Glutamatergic neuron (in vitro differentiated cells): ENCODE data around the gene PBX1. TPM values are rescaled to one million over a fixed set of nuclear protein-coding genes. Genes with fewer than 3 reads are reported as not detected.

Experiments
- DNase-seq: peaks from one replicate; pipeline ENCODE4 v3.0.0; 2022
- H3K27ac Mint-ChIP-seq: one replicate; pipeline ENCODE4 v1.8.0; 2020; ENCODE audit warnings: mild to moderate bottlenecking, mixed read lengths, inconsistent platforms; ENCODE audit not compliant: unreplicated experiment
- H3K27me3 Mint-ChIP-seq: one replicate; pipeline ENCODE4 v1.8.0; 2020; ENCODE audit warnings: mild to moderate bottlenecking, moderate library complexity, mixed read lengths, inconsistent platforms; ENCODE audit not compliant: unreplicated experiment
- H3K36me3 Mint-ChIP-seq: one replicate; pipeline ENCODE4 v1.8.0; 2020; ENCODE audit warnings: mild to moderate bottlenecking, mixed read lengths, inconsistent platforms; ENCODE audit not compliant: unreplicated experiment
- H3K4me1 Mint-ChIP-seq: one replicate; pipeline ENCODE4 v1.8.0; 2020; ENCODE audit warnings: mild to moderate bottlenecking, low read depth, mixed read lengths, inconsistent platforms; ENCODE audit not compliant: unreplicated experiment
- H3K4me3 Mint-ChIP-seq: one replicate; pipeline ENCODE4 v1.8.0; 2020; ENCODE audit warnings: mild to moderate bottlenecking, mixed read lengths, inconsistent platforms; ENCODE audit not compliant: unreplicated experiment
- H3K9me3 Mint-ChIP-seq: one replicate; pipeline ENCODE4 v1.8.0; 2020; ENCODE audit warnings: mild to moderate bottlenecking, moderate library complexity, mixed read lengths, inconsistent platforms; ENCODE audit not compliant: unreplicated experiment
- CTCF ChIP-seq: fragments of 200-600 bp; sonication (generic); IDR thresholded peaks from one replicate; pipeline ENCODE4 v1.5.0; 2021; ENCODE audit not compliant: partially characterized antibody, unreplicated experiment
- total RNA-seq: library from RNA; stranded (reverse); fragmentation: NEBNext Ultra II Directional; extraction: Animal tissue kit (Norgen Biotek cat#: 25700); gene quantifications from one replicate; pipeline ENCODE4 v1.2.1, GENCODE V29; 2021; ENCODE audit not compliant: unreplicated experiment

Gene PBX1
- total RNA-seq, 1 donor from 2014 or later: 98.7 TPM

- Mint-ChIP-seq H3K36me3 (peaks cover 7% of the 10 kb centered on the region), H3K27me3 (peaks cover 4% of the 10 kb centered on the region), H3K4me3 (no peak overlapping the region), H3K4me1 (peaks cover 18% of the 10 kb centered on the region), H3K9me3 (peaks cover 3% of the 10 kb centered on the region), H3K27ac (no peak overlapping the region)
- no peak for TF ChIP-seq CTCF
- DNase-seq: no peak
These were observed 288.0 kb downstream of the PBX1 start for GRCh38 chr1:164846731-164847691.

DNA sequence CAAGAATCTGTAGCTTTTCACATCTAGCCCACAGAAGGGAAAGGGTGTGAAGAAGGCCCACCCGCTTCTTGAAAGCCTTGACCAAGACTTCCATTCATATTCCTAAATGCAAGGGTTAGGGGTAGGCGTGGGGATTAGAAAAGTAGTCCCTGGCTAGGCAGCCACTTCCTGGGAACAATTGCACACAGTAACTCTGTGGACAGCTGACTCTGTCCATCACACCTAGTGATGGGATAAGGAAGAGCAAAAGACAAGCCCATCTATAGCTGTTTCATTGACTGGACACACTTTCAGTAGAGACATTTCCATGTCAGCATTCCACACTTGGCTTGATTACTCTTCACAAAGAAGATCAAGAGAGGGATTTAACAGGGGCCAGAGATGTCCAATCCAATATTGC lies 294.2 kb downstream of the PBX1 start:
- Mint-ChIP-seq H3K4me3 (no peak overlapping the region), H3K27ac (no peak overlapping the region), H3K9me3 (no peaks in the 10 kb centered on the region), H3K27me3 (no peaks in the 10 kb centered on the region), H3K4me1 (peaks cover 12% of the 10 kb centered on the region), H3K36me3 (no peaks in the 10 kb centered on the region)
- DNase-seq: no peak
- no peak for TF ChIP-seq CTCF

DNA sequence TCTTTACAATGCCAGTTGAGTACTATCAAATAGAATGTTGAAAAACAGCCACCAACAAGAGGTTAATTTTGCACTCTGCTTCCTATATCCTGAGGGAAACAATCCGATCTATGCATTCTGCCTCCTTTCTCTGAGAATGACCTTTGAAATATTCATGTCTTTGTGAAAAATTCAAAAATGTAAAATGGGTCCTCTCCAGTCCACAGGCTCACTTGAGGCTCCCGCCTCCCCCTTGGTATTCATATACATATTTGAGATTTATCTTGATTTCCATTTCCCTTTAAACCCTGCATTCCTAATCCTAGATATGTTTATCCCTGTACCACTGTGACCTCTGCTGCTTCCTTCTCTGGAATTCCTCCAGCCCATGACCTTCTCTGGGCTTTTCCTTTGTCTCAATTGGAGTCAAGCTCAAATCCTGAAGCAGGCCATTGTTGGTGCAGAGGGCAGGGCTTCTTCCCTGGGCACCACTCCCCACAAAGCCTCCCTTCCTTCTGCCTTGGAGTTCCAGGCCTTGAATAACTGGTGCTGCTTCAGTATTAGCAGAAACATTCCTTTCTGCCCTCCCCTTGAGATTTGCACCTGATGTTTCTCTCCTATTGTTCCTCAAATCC lies 296.8 kb downstream of the PBX1 start:
- H3K4me3 Mint-ChIP-seq: no peak overlapping the region
- H3K9me3 Mint-ChIP-seq: peaks cover 1% of the 10 kb centered on the region
- no peak for TF ChIP-seq CTCF
- peaks cover 14% of the 10 kb centered on the region for H3K4me1 Mint-ChIP-seq
- no peaks in the 10 kb centered on the region for H3K27me3 Mint-ChIP-seq
- no peak overlapping the region for H3K27ac Mint-ChIP-seq
- no peak for DNase-seq
- H3K36me3 Mint-ChIP-seq: no peaks in the 10 kb centered on the region

DNA sequence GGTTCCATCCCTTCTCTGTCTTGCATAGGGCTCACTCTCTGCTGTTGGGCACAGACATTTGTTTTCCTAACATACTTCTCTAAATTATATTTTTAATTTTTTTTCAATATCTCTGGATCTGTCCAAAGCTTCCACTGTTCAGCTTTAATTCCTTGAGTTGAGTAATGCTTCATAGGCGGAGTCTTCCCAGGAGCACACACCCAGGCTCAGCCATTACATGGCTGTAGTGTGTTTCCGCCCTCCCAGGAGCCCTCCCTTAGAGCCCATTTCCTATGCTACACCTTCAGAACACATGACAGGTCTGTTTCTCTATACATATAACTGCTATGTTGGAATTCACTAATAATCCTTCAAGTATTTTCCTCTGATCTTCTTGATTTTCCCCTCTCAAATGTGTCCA lies 297.4 kb downstream of the PBX1 start:
- H3K9me3 Mint-ChIP-seq: peaks cover 1% of the 10 kb centered on the region
- no peak for TF ChIP-seq CTCF
- H3K27ac Mint-ChIP-seq: no peak overlapping the region
- H3K36me3 Mint-ChIP-seq: peaks cover under 1% of the 10 kb centered on the region
- no peak overlapping the region for H3K4me3 Mint-ChIP-seq
- H3K4me1 Mint-ChIP-seq: peaks cover 13% of the 10 kb centered on the region
- H3K27me3 Mint-ChIP-seq: no peaks in the 10 kb centered on the region
- no peak for DNase-seq

DNA sequence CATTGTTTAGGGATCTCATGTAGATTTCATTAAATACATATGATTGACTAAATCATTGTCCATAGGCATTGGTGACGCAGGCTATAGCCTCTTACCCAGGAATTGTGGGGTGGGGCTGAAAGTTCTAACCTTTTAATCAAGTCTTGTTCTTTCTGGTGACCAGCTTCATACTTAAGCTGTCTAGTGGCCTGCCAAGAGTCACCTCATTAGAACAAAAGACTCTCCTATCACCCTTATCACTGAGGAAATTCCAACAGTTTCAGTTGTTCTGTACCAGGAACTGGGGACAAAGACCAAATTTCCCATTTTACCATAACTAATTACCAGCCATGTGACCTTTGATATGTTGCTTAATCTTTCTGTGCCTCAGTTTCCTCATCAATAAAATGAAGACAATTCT lies 298.5 kb downstream of the PBX1 start:
- peaks cover 3% of the 10 kb centered on the region for H3K4me1 Mint-ChIP-seq
- H3K27ac Mint-ChIP-seq: no peak overlapping the region
- no peak for TF ChIP-seq CTCF
- peaks cover 4% of the 10 kb centered on the region for H3K36me3 Mint-ChIP-seq
- no peak for DNase-seq
- H3K27me3 Mint-ChIP-seq: no peaks in the 10 kb centered on the region
- H3K4me3 Mint-ChIP-seq: no peak overlapping the region
- peaks cover 1% of the 10 kb centered on the region for H3K9me3 Mint-ChIP-seq
